Endothelial cell (in vitro differentiated cells): ENCODE data around the gene GIPC1. TPM values are rescaled to one million over a fixed set of nuclear protein-coding genes. Genes with fewer than 3 reads are reported as not detected.

ENCODE experiments used
- DNase-seq: peaks from one replicate; pipeline ENCODE4 v3.0.0; 2021; ENCODE audit warnings: low spot score
- H3K27ac Mint-ChIP-seq: one replicate; pipeline ENCODE4 v1.8.0; 2021; ENCODE audit warnings: mixed read lengths, inconsistent platforms; ENCODE audit not compliant: unreplicated experiment
- H3K27me3 Mint-ChIP-seq: one replicate; pipeline ENCODE4 v1.8.0; 2021; ENCODE audit warnings: mild to moderate bottlenecking, moderate library complexity, mixed read lengths, inconsistent platforms; ENCODE audit not compliant: unreplicated experiment
- H3K36me3 Mint-ChIP-seq: one replicate; pipeline ENCODE4 v1.8.0; 2021; ENCODE audit warnings: mild to moderate bottlenecking, low read depth, mixed read lengths, inconsistent platforms; ENCODE audit not compliant: unreplicated experiment
- H3K4me1 Mint-ChIP-seq: one replicate; pipeline ENCODE4 v1.8.0; 2021; ENCODE audit warnings: mild to moderate bottlenecking, mixed read lengths, inconsistent platforms; ENCODE audit not compliant: unreplicated experiment
- H3K4me3 Mint-ChIP-seq: one replicate; pipeline ENCODE4 v1.8.0; 2021; ENCODE audit warnings: mild to moderate bottlenecking, mixed read lengths, inconsistent platforms; ENCODE audit not compliant: unreplicated experiment
- H3K9me3 Mint-ChIP-seq: one replicate; pipeline ENCODE4 v1.8.0; 2021; ENCODE audit warnings: mixed read lengths, inconsistent platforms; ENCODE audit not compliant: unreplicated experiment
- CTCF ChIP-seq: fragments of 200-600 bp; sonication (generic); IDR thresholded peaks from one replicate; pipeline ENCODE4 v1.5.0; 2021; ENCODE audit warnings: antibody characterized with exemption; ENCODE audit not compliant: unreplicated experiment
- total RNA-seq: library from RNA; stranded (reverse); fragmentation: NEBNext Ultra II Directional; extraction: Animal tissue kit (Norgen Biotek cat#: 25700); gene quantifications from one replicate; pipeline ENCODE4 v1.2.1, GENCODE V29; 2021; ENCODE audit not compliant: unreplicated experiment

Gene GIPC1
- total RNA-seq, 1 donor from 2014 or later = 106 TPM

- DNase-seq = no peak
- H3K9me3 Mint-ChIP-seq = no peaks in the 10 kb centered on the region
- no peak overlapping the region for H3K4me3 Mint-ChIP-seq
- H3K27me3 Mint-ChIP-seq = peaks cover 25% of the 10 kb centered on the region
- peaks cover 8% of the 10 kb centered on the region for H3K4me1 Mint-ChIP-seq
- H3K36me3 Mint-ChIP-seq = peaks cover 26% of the 10 kb centered on the region
- H3K27ac Mint-ChIP-seq = no peak overlapping the region
- TF ChIP-seq CTCF = no peak
Observed at GRCh38 chr19:14478113-14478545, 17.8 kb downstream of the GIPC1 start.

- no peak overlapping the region for H3K27ac Mint-ChIP-seq
- H3K27me3 Mint-ChIP-seq = peaks cover 28% of the 10 kb centered on the region
- H3K9me3 Mint-ChIP-seq = no peaks in the 10 kb centered on the region
- peaks cover 26% of the 10 kb centered on the region for H3K36me3 Mint-ChIP-seq
- DNase-seq = no peak
- H3K4me1 Mint-ChIP-seq = peaks cover 13% of the 10 kb centered on the region
- H3K4me3 Mint-ChIP-seq = no peak overlapping the region
- TF ChIP-seq CTCF = no peak
Observed at GRCh38 chr19:14477418-14478112, 18.4 kb downstream of the GIPC1 start.

GRCh38 chr19:14476673-14477401, 19.1 kb downstream of the GIPC1 start:
- H3K4me1 Mint-ChIP-seq = peaks cover 13% of the 10 kb centered on the region
- no peak for TF ChIP-seq CTCF
- peak overlapping the region; percentile 33 for H3K4me3 Mint-ChIP-seq
- peak overlapping the region; percentile 36 for H3K27ac Mint-ChIP-seq
- H3K27me3 Mint-ChIP-seq = peaks cover 31% of the 10 kb centered on the region
- H3K36me3 Mint-ChIP-seq = peaks cover 21% of the 10 kb centered on the region
- no peak for DNase-seq
- no peaks in the 10 kb centered on the region for H3K9me3 Mint-ChIP-seq

DNA sequence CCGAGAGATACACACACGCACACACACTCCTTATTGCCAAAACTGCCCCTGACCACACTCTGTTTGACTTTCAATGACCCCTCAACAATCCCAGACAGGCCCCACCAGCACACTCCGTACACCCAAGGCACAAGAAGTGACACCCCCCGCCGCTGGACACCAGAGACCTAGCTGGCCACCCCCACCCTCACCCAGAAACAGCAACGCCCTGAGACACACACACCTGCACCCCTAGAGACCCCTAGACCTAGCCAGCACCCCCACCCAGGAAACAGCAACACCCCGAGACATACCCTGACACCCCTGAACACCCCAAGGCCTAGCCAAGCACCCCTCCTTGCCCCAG, 19.6 kb downstream of the GIPC1 start:
- Mint-ChIP-seq H3K4me1 (peaks cover 13% of the 10 kb centered on the region), H3K27ac (peak overlapping the region; percentile 72), H3K27me3 (peaks cover 33% of the 10 kb centered on the region), H3K4me3 (peak overlapping the region; percentile 33), H3K36me3 (peaks cover 19% of the 10 kb centered on the region), H3K9me3 (no peaks in the 10 kb centered on the region)
- TF ChIP-seq CTCF = no peak
- no peak for DNase-seq
